GM12892 (cell line): ENCODE measurements around the gene LIPE.

Experiments used
- DNase-seq: peaks from one replicate; pipeline ENCODE4 v3.0.0; 2011; ENCODE audit not compliant: insufficient read length
- FAIRE-seq: peaks from 2 replicates; lab custom pipeline; 2011; peaks lifted over from hg19 to GRCh38; lab: Jason Lieb, UNC
- POLR2A ChIP-seq: IDR thresholded peaks from 2 replicates; pipeline ENCODE4 v1.6.1; 2011; ENCODE audit warnings: low read depth, low read length, control low read depth
- POLR2AphosphoS5 ChIP-seq: IDR thresholded peaks from 2 replicates; pipeline ENCODE4 v1.6.1; 2011; ENCODE audit warnings: low read depth, low read length, control low read depth
- TAF1 ChIP-seq: IDR thresholded peaks from 2 replicates; pipeline ENCODE4 v1.6.1; 2011; ENCODE audit warnings: low read depth, mild to moderate bottlenecking, control low read depth, low read length, borderline replicate concordance

Gene LIPE

GRCh38 chr19:42422901-42423461, 4.2 kb downstream of the LIPE start:
- TF ChIP-seq POLR2AphosphoS5 (no peak), POLR2A (0 out of 2 replicates have a peak, but pooled peaks have one; percentile 47), TAF1 (0 out of 2 replicates have a peak, but pooled peaks have one; percentile 13)
- DNase-seq, result no peak
- FAIRE-seq, result peak; percentile 91

- peak; percentile 75 for FAIRE-seq
- no peak for DNase-seq
- TF ChIP-seq TAF1, result no peak
- TF ChIP-seq POLR2AphosphoS5, result no peak
- TF ChIP-seq POLR2A, result no peak
Observed at GRCh38 chr19:42422092-42422900, 4.9 kb downstream of the LIPE start.

- DNase-seq, result no peak
- TF ChIP-seq POLR2AphosphoS5 (no peak), TAF1 (no peak), POLR2A (no peak)
- FAIRE-seq, result no peak
Observed at GRCh38 chr19:42421591-42422031, 5.6 kb downstream of the LIPE start.

GRCh38 chr19:42421101-42421500, 6.1 kb downstream of the LIPE start:
- no peak for TF ChIP-seq POLR2AphosphoS5
- no peak for TF ChIP-seq POLR2A
- no peak for TF ChIP-seq TAF1
- DNase-seq (no peak), FAIRE-seq (no peak)

GRCh38 chr19:42420055-42420544, 7.1 kb downstream of the LIPE start:
- FAIRE-seq (peak; percentile 96), DNase-seq (peak; percentile 85)

GRCh38 chr19:42419309-42419708, 7.9 kb downstream of the LIPE start:
- no peak for TF ChIP-seq TAF1
- TF ChIP-seq POLR2AphosphoS5, result no peak
- no peak for TF ChIP-seq POLR2A
- FAIRE-seq (no peak), DNase-seq (no peak)

More at GRCh38 chr19:42420055-42420544, 7.1 kb downstream of the LIPE start:
- no peak for TF ChIP-seq POLR2A
- TF ChIP-seq TAF1, result no peak
- TF ChIP-seq POLR2AphosphoS5, result no peak

- FAIRE-seq (no peak), DNase-seq (no peak)
- TF ChIP-seq TAF1 (no peak), POLR2A (no peak), POLR2AphosphoS5 (no peak)
Observed at GRCh38 chr19:42412661-42413076, 14.5 kb downstream of the LIPE start.

GRCh38 chr19:42412227-42412626, 15.0 kb downstream of the LIPE start:
- FAIRE-seq (no peak), DNase-seq (no peak)
- TF ChIP-seq TAF1, result no peak

GRCh38 chr19:42411581-42412178, 15.5 kb downstream of the LIPE start:
- TF ChIP-seq POLR2A (no peak), TAF1 (no peak), POLR2AphosphoS5 (no peak)
- FAIRE-seq (no peak), DNase-seq (no peak)

- no peak for TF ChIP-seq POLR2A
- TF ChIP-seq POLR2AphosphoS5, result no peak
- no peak for TF ChIP-seq TAF1
- DNase-seq (no peak), FAIRE-seq (no peak)
Observed at GRCh38 chr19:42410371-42410770, 16.8 kb downstream of the LIPE start.

GRCh38 chr19:42409477-42409876, 17.7 kb downstream of the LIPE start:
- TF ChIP-seq TAF1 (no peak), POLR2AphosphoS5 (no peak), POLR2A (no peak)
- FAIRE-seq (no peak), DNase-seq (no peak)

- DNase-seq, result no peak
- TF ChIP-seq POLR2A (no peak), TAF1 (no peak), POLR2AphosphoS5 (no peak)
- no peak for FAIRE-seq
Observed at GRCh38 chr19:42407816-42408175, 19.4 kb downstream of the LIPE start.
